Heart left ventricle (tissue), 13 donors: ENCODE data around the gene SEC24C.

Experiments
- CTCF ChIP-seq, 12 donors: fragments of 200-600 bp; sonication (generic) in 4 of 12; IDR thresholded peaks; one replicate each; pipeline versions ENCODE4 v1.5.0 to v1.8.0; 2018 to 2022; ENCODE audit warnings: antibody characterized with exemption in 12 of 12, mild to moderate bottlenecking in 5 of 12
- POLR2A ChIP-seq, 2 donors: fragments of 450-650 bp; IDR thresholded peaks; one replicate each; pipeline ENCODE4 v1.6.1; 2017; ENCODE audit warnings: antibody characterized with exemption in 2 of 2, mild to moderate bottlenecking in 2 of 2, moderate library complexity in 2 of 2
- donor health status: ischemic (EF 13 %, LVEDD 7.1; RV severe dilation, severe dysfunction).
- donor health status: DM: no; HTN: yes; CAD: no.
- donor health status: DM: no; HTN: no; CAD: no.
- donor health status: ischemic (EF 25% LVEDD 6.9; RV normal size, moderate dysfunction).
- donor health status: ischemic (EF 25% LVEDD 5.7; RV mildly dilated, moderate dysfunction).
- donor health status: ischemic (EF 35%, LVEDD 5.7; RV mildly dilated, moderate dysfunction).
- donor health status: nonischemic (EF 11% LVEDD 7.7; RV severe dilation, severe dysfunction).
- donor health status: DM: yes; HTN: yes; CAD: no.
- donor health status: PGD.
- donor health status: ischemic (EF 29% LVEDD 5.4; RV normal size, mild dysfunction).
- donor health status: nonischemic (EF 23%, LVEDD 6.1; RV moderate dilation, normal function).

GRCh38 chr10:73746721-73747120 is 2.5 kb downstream of the SEC24C start:
- TF ChIP-seq CTCF (IDR thresholded peaks at IDR 0.05) (no peak), POLR2A (IDR thresholded peaks at IDR 0.05) (no peak)
